HG03095 (cell line): ENCODE data around the gene IFNA17.
A peak's percentile ranks its signal among the peaks of the same experiment; 100 is the strongest.
"Not testable (repeated sequence)": the region's sequence is repeated elsewhere in the genome, so short reads cannot be mapped to it uniquely, and the experiment has no call there.

Experiments
- ATAC-seq: cut with Tn5 transposase; IDR thresholded peaks from one replicate; pipeline ENCODE4 v1.9.1; 2021; ENCODE audit warnings: moderate library complexity; ENCODE audit not compliant: unreplicated experiment

Gene IFNA17

DNA sequence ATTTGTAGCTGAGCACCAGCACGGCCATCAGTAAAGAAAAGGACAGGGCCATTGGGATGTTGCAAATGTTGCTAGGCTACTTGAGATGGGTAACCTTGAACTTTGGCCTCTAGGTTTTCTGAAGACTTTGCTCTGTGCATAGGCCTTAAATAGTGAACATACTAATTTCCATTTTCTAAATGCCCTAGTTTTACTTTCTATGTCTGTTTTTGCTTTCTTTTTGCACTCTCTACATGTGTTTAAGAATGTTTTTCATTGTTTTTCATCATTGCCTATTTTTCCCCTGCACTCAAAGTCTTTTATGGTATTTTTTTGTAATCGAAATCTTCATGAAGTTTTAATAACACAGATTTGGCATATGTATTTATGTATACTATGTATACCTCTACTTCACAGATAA lies at the start of gene IFNA17:
TSS of gene IFNA17 (minus strand) at position 101 of the 400 bp plus-strand sequence. CDS start at position 52, 49 bp downstream.
- ATAC-seq: no peak

- ATAC-seq: no peak
Observed at GRCh38 chr9:21268347-21268657, 40.3 kb upstream of the IFNA17 start.

DNA sequence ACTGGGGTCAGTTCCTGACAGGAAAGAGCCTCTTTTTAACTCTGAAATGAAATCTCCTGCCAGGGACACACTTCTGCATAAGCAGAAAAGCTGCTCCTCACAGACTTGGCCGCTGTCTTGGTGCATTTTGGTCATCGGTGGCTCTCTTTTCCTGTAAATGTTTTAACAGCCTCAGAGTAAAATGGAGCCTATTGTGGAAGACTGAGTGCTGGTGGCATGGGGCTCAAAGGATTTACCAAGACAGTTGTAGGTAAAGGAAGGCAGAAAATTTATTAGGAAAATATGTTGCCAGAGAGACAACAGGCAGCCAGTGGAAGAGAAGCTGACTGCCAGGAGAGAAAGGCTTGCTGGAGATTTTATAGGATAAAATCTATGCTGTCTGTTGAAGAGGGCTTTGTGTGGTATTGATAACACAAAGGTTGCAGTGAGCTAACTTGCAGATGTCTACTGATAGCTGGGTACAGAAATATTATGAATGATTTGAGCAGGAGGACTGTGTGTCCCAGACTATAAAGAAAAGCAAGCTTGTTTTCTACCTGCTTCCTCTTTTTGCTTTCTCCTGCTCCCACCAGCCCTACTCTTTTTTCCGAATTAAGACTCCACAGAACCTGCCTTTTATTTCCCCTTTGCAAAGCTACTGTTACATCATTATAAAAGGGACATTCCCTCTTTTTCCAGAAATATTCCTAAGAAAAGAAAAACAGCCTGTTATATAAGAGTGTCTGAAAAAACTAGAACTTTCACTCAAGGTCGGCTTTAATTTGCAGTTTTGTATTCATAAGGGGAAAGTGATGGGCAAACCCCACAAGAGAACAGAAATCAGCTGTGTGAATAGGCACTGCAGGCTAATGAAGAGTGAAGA lies 39.7 kb upstream of the IFNA17 start:
- peak; percentile 70 for ATAC-seq

DNA sequence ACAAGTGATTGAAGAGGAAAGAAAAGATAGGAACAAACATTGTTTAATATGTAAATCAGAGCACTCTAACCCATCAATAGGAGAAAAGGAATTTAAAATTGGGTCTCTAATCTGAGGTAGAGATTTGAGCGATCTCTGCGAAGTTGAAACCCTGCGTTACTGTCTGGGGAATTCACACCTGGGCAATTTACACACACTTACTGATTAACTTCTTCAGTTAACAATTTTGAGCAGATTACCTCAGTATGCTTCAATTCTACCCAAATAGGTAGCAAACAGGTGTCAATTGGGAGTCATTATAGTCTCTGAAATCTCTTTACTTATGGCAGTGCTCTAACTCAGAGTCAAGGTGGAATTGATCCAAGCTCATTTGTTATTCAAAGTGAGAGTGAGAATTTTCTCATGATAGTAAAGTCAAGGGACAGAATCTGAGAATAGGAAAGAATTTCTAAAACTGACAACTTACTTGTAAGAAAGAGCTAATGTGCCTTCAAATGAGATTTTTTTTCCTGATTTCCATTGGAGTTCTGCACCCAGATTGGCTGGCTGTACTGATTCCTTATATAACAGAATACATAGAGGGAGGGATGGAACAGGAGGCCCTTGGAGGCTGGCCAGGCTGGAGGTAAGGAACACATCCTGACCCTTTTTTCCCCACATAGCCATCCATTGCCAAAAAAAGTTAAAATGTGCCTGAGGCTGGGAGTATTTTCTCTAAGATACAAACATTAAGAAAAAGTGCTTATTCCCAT lies 38.9 kb upstream of the IFNA17 start:
- ATAC-seq: no peak

- no peak for ATAC-seq
Observed at GRCh38 chr9:21265421-21266189, 37.6 kb upstream of the IFNA17 start.

GRCh38 chr9:21255538-21256212 lies 27.7 kb upstream of the IFNA17 start:
- no peak for ATAC-seq

GRCh38 chr9:21252721-21253547 lies 24.9 kb upstream of the IFNA17 start:
- ATAC-seq: peak; percentile 63

DNA sequence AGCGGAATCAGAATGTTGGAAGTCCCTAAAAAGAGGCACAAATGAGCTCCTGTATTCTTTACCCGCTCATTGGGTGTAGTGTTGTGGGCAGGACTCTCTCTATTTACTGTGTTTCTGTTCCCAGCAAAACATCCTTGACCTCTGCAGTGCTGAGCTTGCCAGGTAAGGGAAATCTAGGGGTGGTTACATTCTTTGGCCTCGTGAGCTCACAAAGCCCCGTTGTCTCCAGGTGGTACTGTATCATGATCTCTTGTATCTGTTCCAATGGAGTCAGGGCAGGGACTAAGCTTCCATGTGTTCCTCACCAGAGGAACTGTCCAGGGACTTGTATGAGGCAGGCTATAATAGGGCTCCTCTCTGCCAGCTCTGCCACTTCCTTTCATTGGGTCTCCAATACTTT lies 23.6 kb upstream of the IFNA17 start:
- no peak for ATAC-seq

DNA sequence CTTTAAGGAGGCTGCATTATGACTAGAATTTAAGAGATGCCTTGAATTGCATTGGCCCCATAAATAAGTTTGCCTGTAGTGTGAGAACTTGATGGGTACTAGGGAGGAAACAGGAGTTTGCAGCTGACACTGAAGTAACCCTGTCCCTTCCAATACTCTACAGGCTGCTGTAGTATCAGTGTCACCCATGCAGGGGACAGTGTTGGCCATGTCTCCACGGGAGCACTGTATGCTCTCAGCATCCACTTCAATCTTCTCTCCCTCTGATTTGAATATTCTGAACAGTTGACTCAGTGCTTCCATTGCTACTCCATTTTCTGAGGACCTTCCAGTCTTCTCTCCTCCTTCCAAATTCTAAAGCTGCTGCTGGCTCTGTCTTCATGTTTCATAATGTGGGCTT lies 23.2 kb upstream of the IFNA17 start:
- ATAC-seq: no peak

GRCh38 chr9:21244836-21245235 lies 16.8 kb upstream of the IFNA17 start:
- ATAC-seq: no peak

- ATAC-seq: no peak
Observed at GRCh38 chr9:21239911-21240310, 11.9 kb upstream of the IFNA17 start, which contains the start of gene IFNA14. IFNA14 (minus strand) TSS chr9:21240005; CDS start chr9:21239935, 70 bp downstream.

DNA sequence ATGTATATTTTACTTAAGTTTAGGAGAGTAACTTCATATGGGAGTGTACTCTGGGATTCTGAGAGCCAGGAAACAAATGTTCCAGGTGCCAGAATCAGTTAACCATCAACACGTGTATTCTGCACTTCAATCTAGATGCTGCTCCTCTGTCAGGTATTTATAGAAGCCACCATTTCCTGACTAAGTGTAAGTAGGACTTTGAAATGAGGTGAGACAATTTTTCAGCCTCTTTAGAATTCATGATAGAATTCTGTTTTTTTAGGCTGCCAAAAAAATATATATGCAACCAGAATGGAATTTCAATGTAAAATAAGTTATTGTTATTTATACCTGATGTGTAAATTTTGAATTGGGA lies 8.3 kb upstream of the IFNA17 start:
- ATAC-seq: peak; percentile 9

GRCh38 chr9:21235468-21236359 lies 7.7 kb upstream of the IFNA17 start:
- peak; percentile 77 for ATAC-seq

GRCh38 chr9:21234153-21234687 lies 6.2 kb upstream of the IFNA17 start:
- no peak for ATAC-seq

- no peak for ATAC-seq
Observed at GRCh38 chr9:21233258-21233657, 5.2 kb upstream of the IFNA17 start.

DNA sequence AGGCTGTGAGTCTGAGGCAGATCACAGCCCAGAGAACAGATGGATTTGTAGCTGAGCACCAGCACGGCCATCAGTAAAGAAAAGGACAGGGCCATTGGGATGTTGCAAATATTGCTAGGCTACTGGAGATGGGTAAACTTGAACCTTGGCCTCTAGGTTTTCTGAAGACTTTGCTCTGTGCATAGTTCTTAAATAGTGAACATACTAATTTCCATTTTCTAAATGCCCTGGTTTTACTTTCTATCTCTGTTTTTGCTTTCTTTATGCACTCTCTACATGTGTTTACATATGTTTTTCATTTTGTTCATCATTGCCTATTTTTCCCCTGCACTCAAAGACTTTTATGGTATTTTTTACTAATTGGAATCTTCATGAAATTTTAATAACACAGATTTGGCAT lies 10.8 kb downstream of the IFNA17 start, which contains the start of gene IFNA16:
TSS of gene IFNA16 (minus strand) at position 101 of the 400 bp plus-strand sequence. CDS start at position 95, 6 bp downstream.
- not testable (repeated sequence) for ATAC-seq

DNA sequence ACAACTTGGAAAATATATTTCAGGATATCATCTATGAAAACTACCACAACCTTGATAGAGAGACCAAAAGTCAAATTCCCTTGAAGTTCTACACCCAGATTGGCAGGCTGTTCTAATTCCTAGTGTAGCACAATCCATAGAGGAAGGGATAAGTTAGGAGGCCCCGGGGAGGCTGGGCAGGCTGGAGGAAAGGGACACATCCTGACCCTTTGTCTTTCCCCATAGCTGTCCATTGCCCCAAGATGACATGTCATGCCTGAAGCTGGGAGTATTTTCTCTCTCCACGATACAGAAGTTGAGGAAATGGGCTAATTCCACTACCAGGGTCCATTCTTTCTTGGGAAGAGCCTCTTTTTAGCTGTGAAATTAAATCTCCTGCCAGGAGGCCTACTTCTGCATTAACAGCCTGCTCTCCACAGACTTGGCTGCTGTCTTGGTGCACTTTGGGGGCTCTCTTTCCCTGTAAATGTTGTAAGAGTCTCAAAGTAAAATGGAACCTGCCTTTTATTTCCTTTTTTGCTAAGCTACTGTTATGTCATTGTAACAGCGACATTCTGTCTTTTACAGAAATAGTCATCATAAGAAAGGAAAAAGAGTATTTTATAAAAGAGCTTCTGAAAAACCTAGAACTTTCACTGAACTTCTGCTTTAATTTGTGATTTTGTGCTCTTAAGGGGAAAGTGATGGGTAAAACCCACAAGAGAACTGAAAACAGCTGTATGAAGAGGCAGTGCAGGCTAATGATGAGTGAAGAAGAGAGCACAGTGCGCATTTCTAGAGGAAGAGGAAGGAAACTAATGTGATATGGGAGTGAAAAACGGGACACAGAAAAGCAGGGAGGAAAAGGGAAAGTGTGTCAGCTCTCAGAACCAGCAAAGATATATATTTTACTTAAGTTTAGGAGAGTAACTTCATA lies 14.4 kb downstream of the IFNA17 start:
- ATAC-seq: peak; percentile 64

- ATAC-seq: not testable (repeated sequence)
Observed at GRCh38 chr9:21212160-21212559, 15.9 kb downstream of the IFNA17 start.
